HL-60 (cell line): ENCODE data around the gene THSD7A.

Source experiments
- DNase-seq, 2 experiments: peaks; one replicate each; pipeline ENCODE4 v3.0.0-alpha.2; 2010 to 2020; ENCODE audit warnings: low read depth in 1 of 2, low spot score in 1 of 2
- H3K27ac ChIP-seq: fragments of 250-450 bp; sonication (Bioruptor Pico); replicated peaks from 2 replicates; pipeline ENCODE4 v1.5.1; 2020; ENCODE audit warnings: mild to moderate bottlenecking, moderate library complexity
- H3K27me3 ChIP-seq: fragments of 250-450 bp; sonication (Bioruptor Pico); 2 replicates; pipeline ENCODE4 v1.5.1; 2021; ENCODE audit warnings: mild to moderate bottlenecking, moderate library complexity; ENCODE audit not compliant: insufficient read depth, poor library complexity, severe bottlenecking
- H3K4me3 ChIP-seq: replicated peaks from 2 replicates; pipeline ENCODE4 v1.5.1; 2011; ENCODE audit warnings: mild to moderate bottlenecking, control low read depth, low read length; ENCODE audit not compliant: insufficient read depth
- CTCF ChIP-seq: IDR thresholded peaks from one replicate; pipeline ENCODE4 v1.5.1; 2011; ENCODE audit warnings: low read length, control low read depth, inconsistent platforms; ENCODE audit not compliant: insufficient read depth
- GABPA ChIP-seq: IDR thresholded peaks from 2 replicates; pipeline ENCODE4 v1.6.1; 2012; ENCODE audit warnings: low read depth
- POLR2AphosphoS5 ChIP-seq: IDR thresholded peaks from 2 replicates; pipeline ENCODE4 v1.6.1; 2012; ENCODE audit warnings: low read depth
- REST ChIP-seq: IDR thresholded peaks from 2 replicates; pipeline ENCODE4 v1.6.1; 2012; ENCODE audit warnings: low read depth; ENCODE audit not compliant: insufficient replicate concordance
- SPI1 ChIP-seq: IDR thresholded peaks from 2 replicates; pipeline ENCODE4 v1.6.1; 2012; ENCODE audit warnings: low read depth, mild to moderate bottlenecking, borderline replicate concordance

THSD7A gene

GRCh38 chr7:11330717-11331116 is 501.3 kb downstream of the THSD7A start:
- TF ChIP-seq REST (no peak), SPI1 (no peak), POLR2AphosphoS5 (no peak), CTCF (no peak), GABPA (no peak)
- H3K27ac ChIP-seq: no peak overlapping the region
- no peaks in the 10 kb centered on the region for H3K27me3 ChIP-seq
- DNase-seq: no peak
- H3K4me3 ChIP-seq: no peak overlapping the region

- Histone ChIP-seq H3K27me3 (no peaks in the 10 kb centered on the region), H3K4me3 (no peak overlapping the region), H3K27ac (no peak overlapping the region)
- DNase-seq: no peak
- TF ChIP-seq POLR2AphosphoS5: no peak
- no peak for TF ChIP-seq REST
- no peak for TF ChIP-seq GABPA
- TF ChIP-seq SPI1: no peak
Observed at GRCh38 chr7:11330208-11330607, 501.8 kb downstream of the THSD7A start.

- Histone ChIP-seq H3K27me3 (no peaks in the 10 kb centered on the region), H3K4me3 (no peak overlapping the region)
- TF ChIP-seq REST: no peak
- TF ChIP-seq CTCF: no peak
- TF ChIP-seq POLR2AphosphoS5: no peak
- TF ChIP-seq SPI1: no peak
- no peak for TF ChIP-seq GABPA
Observed at GRCh38 chr7:11329626-11330025, 502.4 kb downstream of the THSD7A start.

More at GRCh38 chr7:11329626-11330025, 502.4 kb downstream of the THSD7A start:
- DNase-seq: no peak
- no peak overlapping the region for H3K27ac ChIP-seq
